IMR-90 (cell line): ENCODE data around the gene MIA2.

ENCODE experiments used
- CTCF ChIP-seq: conservative IDR thresholded peaks from 2 replicates; pipeline ENCODE4 v1.5.1; 2012; ENCODE audit warnings: mild to moderate bottlenecking, low read depth, low read length, improper control_type of control experiment
- MXI1 ChIP-seq: IDR thresholded peaks from 2 replicates; pipeline ENCODE4 v1.6.1; 2012; ENCODE audit warnings: low read depth, mild to moderate bottlenecking, low read length, moderate library complexity, borderline replicate concordance
- USF2 ChIP-seq: fragments of 150-350 bp; IDR thresholded peaks from 2 replicates; pipeline ENCODE4 v1.6.1; 2017; ENCODE audit warnings: mild to moderate bottlenecking, antibody characterized with exemption, low read length, low read depth

- no peak for TF ChIP-seq MXI1
- no peak for TF ChIP-seq USF2
- no peak for TF ChIP-seq CTCF
Observed at GRCh38 chr14:39339003-39339402, 105.3 kb downstream of the MIA2 start.
